Gastrocnemius medialis (tissue), 4 donors: ENCODE data around the gene NAV2. TPM values are rescaled to one million over a fixed set of nuclear protein-coding genes. Genes with fewer than 3 reads are reported as not detected.

Experiments
- ATAC-seq, 2 donors: fragments of 150-250 bp; one replicate each; pipeline ENCODE4 v1.9.1; 2016
- DNase-seq, 2 donors: peaks; one replicate each; pipeline ENCODE4 v3.0.0-alpha.2; 2019
- H3K27ac ChIP-seq, 4 donors: fragments of 200-600 bp; sonication (generic); 1 replicate in 1 of 4; 2 replicates in 3 of 4; pipeline ENCODE4 v1.5.1; 2016 to 2018; ENCODE audit warnings: mild to moderate bottlenecking in 2 of 4, moderate library complexity in 1 of 4
- H3K27me3 ChIP-seq, 3 donors: fragments of 200-600 bp; sonication (generic) in 2 of 3; 1 replicate in 1 of 3; 2 replicates in 2 of 3; pipeline versions ENCODE4 v1.5.1 to v1.6.0; 2016 to 2019; ENCODE audit warnings: mild to moderate bottlenecking in 1 of 3, moderate library complexity in 1 of 3
- H3K36me3 ChIP-seq, 2 donors: fragments of 200-600 bp; sonication (generic) in 1 of 2; one replicate each; pipeline ENCODE4 v1.5.1; 2017 to 2018
- H3K4me1 ChIP-seq, 2 donors: fragments of 200-600 bp; sonication (generic) in 1 of 2; one replicate each; pipeline ENCODE4 v1.5.1; 2016 to 2017; ENCODE audit warnings: mild to moderate bottlenecking in 2 of 2
- H3K4me3 ChIP-seq, 4 donors: fragments of 200-600 bp; sonication (generic) in 3 of 4; 1 replicate in 1 of 4; 2 replicates in 3 of 4; pipeline ENCODE4 v1.5.1; 2016 to 2019; ENCODE audit warnings: mild to moderate bottlenecking in 2 of 4
- H3K9me3 ChIP-seq, 3 donors: fragments of 200-600 bp; sonication (generic) in 2 of 3; 1 replicate in 1 of 3; 2 replicates in 2 of 3; pipeline ENCODE4 v1.5.1; 2016 to 2019
- CTCF ChIP-seq, 5 experiments: fragments of 450-650 bp in 3 of 5; fragments of 200-600 bp in 2 of 5; sonication (generic) in 2 of 5; IDR thresholded peaks in 4 of 5; conservative IDR thresholded peaks in 1 of 5; 1 replicate in 4 of 5; 2 replicates in 1 of 5; pipeline ENCODE4 v1.5.1; 2016 to 2019; ENCODE audit warnings: antibody characterized with exemption in 5 of 5, mild to moderate bottlenecking in 3 of 5, moderate library complexity in 3 of 5
- POLR2A ChIP-seq, 2 donors: fragments of 450-650 bp; IDR thresholded peaks; one replicate each; pipeline ENCODE4 v1.6.1; 2017; ENCODE audit warnings: antibody characterized with exemption in 2 of 2, mild to moderate bottlenecking in 2 of 2, moderate library complexity in 2 of 2
- in situ Hi-C, 4 donors: fragments of 200-750 bp; cut with MboI; loops; one replicate each; pipeline versions ENCODE4 v1.15.0 to v1.8.0; 2017; ENCODE audit warnings: low sequenced_read_pairs in 4 of 4
- intact Hi-C: fragments of 100-400 bp; cut with DNase I; formaldehyde crosslinking; loops from one replicate; pipeline ENCODE4 v1.15.1; 2023; ENCODE audit warnings: low total_unique reads
- total RNA-seq, 4 donors: library from RNA; depleted of rRNA; stranded (reverse); fragments of >200 nt; gene quantifications; one replicate each; pipeline versions ENCODE4 v1.1.0 to v1.2.3, GENCODE V29; 2016

The NAV2 gene
- total RNA-seq, 4 donors from 2014 or later = 3.2 to 7.7 (median 5.5) TPM

GRCh38 chr11:20017320-20017719, 304.7 kb downstream of the NAV2 start:
- Histone ChIP-seq H3K9me3 (no peaks in the 10 kb centered on the region), H3K4me1 (peaks cover 10 to 12% of the 10 kb centered on the region in 2 donors), H3K4me3 (no peak overlapping the region), H3K27me3 (no peaks in the 10 kb centered on the region), H3K27ac (no peak overlapping the region), H3K36me3 (no peaks in the 10 kb centered on the region)
- TF ChIP-seq POLR2A (IDR thresholded peaks at IDR 0.05) (no peak), CTCF (IDR thresholded peaks at IDR 0.05 in 4 of 5, conservative IDR thresholded peaks at IDR 0.05 in 1 of 5) (no peak)
- intact Hi-C loops = no loop called here
- ATAC-seq (no peak), DNase-seq (no peak)
- in situ Hi-C loops = no loop called here

GRCh38 chr11:20020198-20020597, 307.6 kb downstream of the NAV2 start:
- Histone ChIP-seq H3K27ac (no peak overlapping the region), H3K4me1 (peaks cover 14 to 17% of the 10 kb centered on the region in 2 donors), H3K9me3 (no peaks in the 10 kb centered on the region), H3K4me3 (no peak overlapping the region), H3K36me3 (no peaks in the 10 kb centered on the region), H3K27me3 (no peaks in the 10 kb centered on the region)
- intact Hi-C loops (no loop called here), in situ Hi-C loops (no loop called here)
- no peak for DNase-seq
- no peak for ATAC-seq
- TF ChIP-seq CTCF (IDR thresholded peaks at IDR 0.05 in 4 of 5, conservative IDR thresholded peaks at IDR 0.05 in 1 of 5) (no peak), POLR2A (IDR thresholded peaks at IDR 0.05) (no peak)

DNA sequence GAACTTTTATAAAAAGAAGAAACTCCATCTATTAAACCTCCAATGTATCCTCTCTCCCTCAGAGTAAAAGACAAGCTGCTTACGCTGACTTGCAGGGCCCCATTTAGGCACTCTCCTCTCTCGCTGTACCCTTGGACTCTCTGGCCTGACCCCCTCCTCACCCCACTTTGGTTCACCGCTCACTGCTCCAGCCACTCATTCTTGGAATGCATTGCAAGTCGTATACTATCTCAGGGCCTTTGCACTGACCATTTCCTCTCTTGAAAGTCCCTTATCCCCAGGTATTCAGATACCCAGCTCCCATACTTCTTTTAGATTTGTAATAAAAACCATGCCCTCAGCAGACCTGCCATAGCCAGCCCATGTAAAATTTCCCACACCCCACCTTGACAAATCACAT, 308.1 kb downstream of the NAV2 start:
- Histone ChIP-seq H3K27me3 (no peaks in the 10 kb centered on the region), H3K27ac (no peak overlapping the region), H3K4me3 (no peak overlapping the region), H3K36me3 (no peaks in the 10 kb centered on the region), H3K9me3 (no peaks in the 10 kb centered on the region), H3K4me1 (peaks cover 14 to 17% of the 10 kb centered on the region in 2 donors)
- in situ Hi-C loops = no loop called here
- ATAC-seq (no peak), DNase-seq (no peak)
- intact Hi-C loops = no loop called here
- TF ChIP-seq CTCF (IDR thresholded peaks at IDR 0.05 in 4 of 5, conservative IDR thresholded peaks at IDR 0.05 in 1 of 5) (no peak), POLR2A (IDR thresholded peaks at IDR 0.05) (no peak)

DNA sequence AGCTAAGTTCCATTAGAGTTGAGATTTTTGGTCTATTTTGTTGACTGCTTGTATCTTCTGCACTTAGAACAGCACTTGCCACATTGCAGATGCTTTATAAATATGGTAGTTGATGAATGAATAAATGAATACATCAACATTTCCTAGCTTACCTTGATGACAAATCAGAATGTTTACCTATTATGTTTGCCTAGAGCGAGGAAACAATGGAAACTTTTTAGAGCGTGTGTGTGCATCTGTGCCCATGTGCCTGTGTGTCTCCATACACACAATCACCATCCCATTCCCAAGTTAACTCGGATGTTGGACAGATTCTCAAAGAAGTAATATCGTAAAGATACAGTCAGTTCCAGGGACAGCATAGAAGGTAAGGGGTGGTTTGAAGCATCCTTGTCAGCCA, 308.6 kb downstream of the NAV2 start:
- no peak overlapping the region for H3K4me3 ChIP-seq
- DNase-seq (no peak), ATAC-seq (no peak)
- no peaks in the 10 kb centered on the region for H3K36me3 ChIP-seq
- no peak overlapping the region for H3K27ac ChIP-seq
- intact Hi-C loops (no loop called here), in situ Hi-C loops (no loop called here)
- H3K27me3 ChIP-seq = no peaks in the 10 kb centered on the region
- H3K9me3 ChIP-seq = no peaks in the 10 kb centered on the region
- TF ChIP-seq CTCF (IDR thresholded peaks at IDR 0.05 in 4 of 5, conservative IDR thresholded peaks at IDR 0.05 in 1 of 5) = no peak
- TF ChIP-seq POLR2A (IDR thresholded peaks at IDR 0.05) = no peak
- peaks cover 14 to 17% of the 10 kb centered on the region in 2 donors for H3K4me1 ChIP-seq

GRCh38 chr11:20021771-20022362, 309.2 kb downstream of the NAV2 start:
- in situ Hi-C loops = no loop called here
- DNase-seq = no peak
- peaks cover 14 to 17% of the 10 kb centered on the region in 2 donors for H3K4me1 ChIP-seq

More at GRCh38 chr11:20021771-20022362, 309.2 kb downstream of the NAV2 start:
- intact Hi-C loops = no loop called here
- Histone ChIP-seq H3K4me3 (no peak overlapping the region), H3K27ac (no peak overlapping the region), H3K36me3 (no peaks in the 10 kb centered on the region), H3K27me3 (no peaks in the 10 kb centered on the region), H3K9me3 (no peaks in the 10 kb centered on the region)
- TF ChIP-seq POLR2A (IDR thresholded peaks at IDR 0.05) (no peak), CTCF (IDR thresholded peaks at IDR 0.05 in 4 of 5, conservative IDR thresholded peaks at IDR 0.05 in 1 of 5) (no peak)
- no peak for ATAC-seq
